ENCODE data around the gene SF3B3.

DNA sequence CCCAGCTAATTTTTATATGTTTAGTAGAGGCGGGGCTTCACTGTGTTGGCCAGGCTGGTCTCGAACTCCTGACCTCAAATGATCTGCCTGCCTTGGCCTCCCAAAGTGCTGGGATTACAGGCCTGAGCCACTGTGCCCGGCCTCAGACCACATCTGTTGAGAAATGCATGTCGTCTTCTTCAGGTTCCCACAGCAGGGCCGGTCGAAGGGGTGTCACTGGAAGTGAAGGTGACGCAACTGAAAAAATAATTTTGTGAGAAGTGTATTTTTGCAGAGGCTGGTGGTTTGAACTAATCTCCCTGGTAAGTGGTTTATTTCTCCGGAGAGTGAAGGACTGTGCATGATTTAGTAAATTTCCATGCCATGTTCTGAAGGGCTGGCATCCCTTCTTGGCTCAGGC is 89.3 kb downstream of the SF3B3 start:
- TF ChIP-seq, protein P1, sequence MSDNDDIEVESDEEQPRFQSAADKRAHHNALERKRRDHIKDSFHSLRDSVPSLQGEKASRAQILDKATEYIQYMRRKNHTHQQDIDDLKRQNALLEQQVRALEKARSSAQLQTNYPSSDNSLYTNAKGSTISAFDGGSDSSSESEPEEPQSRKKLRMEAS (IDR thresholded peaks at IDR 0.05; ENCODE audit: low read depth), result no peak
- TF ChIP-seq, protein P2, sequence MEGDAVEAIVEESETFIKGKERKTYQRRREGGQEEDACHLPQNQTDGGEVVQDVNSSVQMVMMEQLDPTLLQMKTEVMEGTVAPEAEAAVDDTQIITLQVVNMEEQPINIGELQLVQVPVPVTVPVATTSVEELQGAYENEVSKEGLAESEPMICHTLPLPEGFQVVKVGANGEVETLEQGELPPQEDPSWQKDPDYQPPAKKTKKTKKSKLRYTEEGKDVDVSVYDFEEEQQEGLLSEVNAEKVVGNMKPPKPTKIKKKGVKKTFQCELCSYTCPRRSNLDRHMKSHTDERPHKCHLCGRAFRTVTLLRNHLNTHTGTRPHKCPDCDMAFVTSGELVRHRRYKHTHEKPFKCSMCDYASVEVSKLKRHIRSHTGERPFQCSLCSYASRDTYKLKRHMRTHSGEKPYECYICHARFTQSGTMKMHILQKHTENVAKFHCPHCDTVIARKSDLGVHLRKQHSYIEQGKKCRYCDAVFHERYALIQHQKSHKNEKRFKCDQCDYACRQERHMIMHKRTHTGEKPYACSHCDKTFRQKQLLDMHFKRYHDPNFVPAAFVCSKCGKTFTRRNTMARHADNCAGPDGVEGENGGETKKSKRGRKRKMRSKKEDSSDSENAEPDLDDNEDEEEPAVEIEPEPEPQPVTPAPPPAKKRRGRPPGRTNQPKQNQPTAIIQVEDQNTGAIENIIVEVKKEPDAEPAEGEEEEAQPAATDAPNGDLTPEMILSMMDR (IDR thresholded peaks at IDR 0.05), result no peak
- TF ChIP-seq, protein P3, sequence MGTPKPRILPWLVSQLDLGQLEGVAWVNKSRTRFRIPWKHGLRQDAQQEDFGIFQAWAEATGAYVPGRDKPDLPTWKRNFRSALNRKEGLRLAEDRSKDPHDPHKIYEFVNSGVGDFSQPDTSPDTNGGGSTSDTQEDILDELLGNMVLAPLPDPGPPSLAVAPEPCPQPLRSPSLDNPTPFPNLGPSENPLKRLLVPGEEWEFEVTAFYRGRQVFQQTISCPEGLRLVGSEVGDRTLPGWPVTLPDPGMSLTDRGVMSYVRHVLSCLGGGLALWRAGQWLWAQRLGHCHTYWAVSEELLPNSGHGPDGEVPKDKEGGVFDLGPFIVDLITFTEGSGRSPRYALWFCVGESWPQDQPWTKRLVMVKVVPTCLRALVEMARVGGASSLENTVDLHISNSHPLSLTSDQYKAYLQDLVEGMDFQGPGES (IDR thresholded peaks at IDR 0.05; ENCODE audit: low read depth, low read length), result no peak

All from SK-N-SH (cell line).